Measurements from ENCODE around the gene EXT2. TPM values are rescaled to one million over a fixed set of nuclear protein-coding genes. Genes with fewer than 3 reads are reported as not detected.

EXT2 gene
- 49.7 to 62.5 TPM (median 54.1 TPM) in 5 replicates for total RNA-seq (2022; extraction: Qiagen RNA extraction; ENCODE audit: low read depth)

DNA sequence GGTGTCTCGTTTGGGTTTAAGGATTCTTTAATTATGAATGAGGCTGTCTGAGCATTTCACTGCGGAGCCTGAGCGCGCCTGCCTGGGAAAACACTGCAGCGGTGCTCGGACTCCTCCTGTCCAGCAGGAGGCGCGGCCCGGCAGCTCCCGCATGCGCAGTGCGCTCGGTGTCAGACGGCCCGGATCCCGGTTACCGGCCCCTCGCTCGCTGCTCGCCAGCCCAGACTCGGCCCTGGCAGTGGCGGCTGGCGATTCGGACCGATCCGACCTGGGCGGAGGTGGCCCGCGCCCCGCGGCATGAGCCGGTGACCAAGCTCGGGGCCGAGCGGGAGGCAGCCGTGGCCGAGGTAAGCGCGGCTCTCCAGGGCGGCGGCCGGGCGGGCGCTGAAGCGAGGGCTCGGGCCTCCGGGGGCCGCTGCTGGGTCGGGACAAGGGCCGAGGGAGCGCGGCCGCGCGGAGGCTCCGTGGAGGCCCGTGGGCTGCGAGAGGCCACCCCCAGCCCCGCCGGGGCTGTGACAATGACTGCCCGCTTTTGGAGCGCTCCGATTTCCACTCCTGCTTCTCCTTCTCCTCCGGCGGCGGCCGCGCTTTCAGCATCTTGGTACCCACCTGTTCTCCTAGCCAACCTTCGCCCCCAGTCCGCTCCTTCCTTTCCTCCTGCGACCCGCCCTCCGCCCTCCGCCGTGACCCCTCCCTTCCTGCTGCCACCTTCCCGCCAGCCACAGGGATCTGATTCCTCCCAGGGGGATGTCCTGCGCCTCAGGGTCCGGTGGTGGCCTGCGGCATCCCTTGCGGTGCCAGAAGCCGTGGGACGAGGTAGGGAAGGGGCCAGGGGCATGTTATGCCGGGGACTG is at the start of gene EXT2:
Gene EXT2 (plus strand): TSS at position 173 of the 854 bp plus-strand sequence. CDS start 12,035 bp downstream, outside the sequence.

DNA sequence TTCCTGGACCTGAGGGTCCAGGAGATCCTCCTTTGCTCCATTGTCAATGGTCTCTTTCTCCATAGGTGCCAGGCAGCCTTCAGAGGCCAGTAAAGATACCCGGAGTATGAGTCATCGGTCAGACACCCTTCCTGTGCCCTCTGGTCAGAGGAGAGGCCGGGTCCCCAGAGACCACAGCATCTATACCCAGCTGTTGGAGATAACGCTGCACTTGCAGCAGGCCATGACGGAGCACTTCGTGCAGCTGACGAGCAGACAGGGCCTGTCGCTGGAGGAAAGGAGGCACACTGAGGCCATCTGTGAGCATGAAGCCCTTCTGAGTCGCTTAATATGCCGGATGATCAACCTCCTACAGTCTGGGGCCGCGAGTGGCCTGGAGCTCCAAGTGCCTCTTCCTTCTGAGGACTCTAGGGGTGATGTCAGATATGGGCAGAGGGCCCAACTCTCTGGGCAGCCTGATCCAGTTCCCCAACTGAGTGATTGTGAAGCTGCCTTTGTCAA is 47.5 kb upstream of the EXT2 start, which contains the start of gene ACCSL:
Gene ACCSL (plus strand): TSS at position 51 of the 501 bp plus-strand sequence. CDS start 56 bp downstream, at position 107.

GRCh38 chr11:44065841-44066731 is 29.4 kb upstream of the EXT2 start, which contains the start of gene ACCS:
ACCS (plus strand) TSS chr11:44066270; CDS start chr11:44067628, 1,358 bp downstream.

Other genes with a start within 250 kb of the EXT2 start
- gene ALKBH3, start 214.8 kb upstream of the EXT2 start, total RNA-seq (2022; extraction: Qiagen RNA extraction; ENCODE audit: low read depth), result 23.9 to 30.4 TPM (median 26.6 TPM) in 5 replicates
- gene C11orf96, start 153.0 kb upstream of the EXT2 start, total RNA-seq (2022; extraction: Qiagen RNA extraction; ENCODE audit: low read depth), result 1.0 to 4.7 TPM (median 3.3 TPM) in 5 replicates
- gene ACCSL, start 47.7 kb upstream of the EXT2 start, total RNA-seq (2022; extraction: Qiagen RNA extraction; ENCODE audit: low read depth), result not detected in 5 replicates
- gene ACCS, start 29.4 kb upstream of the EXT2 start, total RNA-seq (2022; extraction: Qiagen RNA extraction; ENCODE audit: low read depth), result 14.5 to 20.0 TPM (median 16.1 TPM) in 5 replicates
- 2.0 to 4.1 TPM (median 3.9 TPM) in 5 replicates for gene ALX4, start 214.5 kb downstream of the EXT2 start, total RNA-seq (2022; extraction: Qiagen RNA extraction; ENCODE audit: low read depth)